Calu3 (cell line): ENCODE results near the gene FAM9A. TPM values are rescaled to one million over a fixed set of nuclear protein-coding genes. Genes with fewer than 3 reads are reported as not detected.

Experiments used
- BruUV-seq: library from RNA; stranded (reverse); fragments of 400-500 nt; replicated peaks from 2 replicates; lab custom pipeline; 2021; lab: Mats Ljungman, UMichigan
- CTCF ChIA-PET: fragments of 300-600 bp; sonication (Branson Sonifier 250); formaldehyde crosslinking; loops from one replicate; lab custom pipeline; 2022; ENCODE audit warnings: antibody characterized with exemption; lab: Charles Lee
- DNase-seq: peaks from one replicate; pipeline ENCODE4 v3.0.0; 2022
- H3K27ac Mint-ChIP-seq: one replicate; pipeline ENCODE4 v1.8.0; 2022; ENCODE audit warnings: mixed read lengths; ENCODE audit not compliant: unreplicated experiment
- H3K27me3 Mint-ChIP-seq: one replicate; pipeline ENCODE4 v1.8.0; 2022; ENCODE audit warnings: mixed read lengths; ENCODE audit not compliant: unreplicated experiment
- H3K36me3 Mint-ChIP-seq: one replicate; pipeline ENCODE4 v1.8.0; 2022; ENCODE audit warnings: mild to moderate bottlenecking, moderate library complexity, mixed read lengths; ENCODE audit not compliant: insufficient read depth, unreplicated experiment
- H3K4me1 Mint-ChIP-seq: one replicate; pipeline ENCODE4 v1.8.0; 2022; ENCODE audit warnings: mild to moderate bottlenecking, low read depth, mixed read lengths; ENCODE audit not compliant: unreplicated experiment
- H3K4me3 Mint-ChIP-seq: one replicate; pipeline ENCODE4 v1.8.0; 2022; ENCODE audit warnings: mild to moderate bottlenecking, low read depth, moderate library complexity, mixed read lengths; ENCODE audit not compliant: unreplicated experiment
- H3K9me3 Mint-ChIP-seq: one replicate; pipeline ENCODE4 v1.8.0; 2022; ENCODE audit warnings: low read depth, mixed read lengths; ENCODE audit not compliant: unreplicated experiment
- intact Hi-C: fragments of 100-400 bp; cut with micrococcal nuclease; formaldehyde crosslinking; loops from one replicate; pipeline ENCODE4 v1.10.0; 2022; ENCODE audit not compliant: unreplicated experiment
- total RNA-seq: library from RNA; stranded (reverse); gene quantifications from 2 replicates; pipeline ENCODE4 v1.2.3, GENCODE V29; 2022
- TF ChIP-seq, protein P1 (sequence below): fragments of 200-600 bp; IDR thresholded peaks from one replicate; pipeline ENCODE4 v1.8.0; 2022; ENCODE audit warnings: antibody characterized with exemption; ENCODE audit not compliant: unreplicated experiment

Gene FAM9A
- total RNA-seq, 1 experiment from 2014 or later: not detected

DNA sequence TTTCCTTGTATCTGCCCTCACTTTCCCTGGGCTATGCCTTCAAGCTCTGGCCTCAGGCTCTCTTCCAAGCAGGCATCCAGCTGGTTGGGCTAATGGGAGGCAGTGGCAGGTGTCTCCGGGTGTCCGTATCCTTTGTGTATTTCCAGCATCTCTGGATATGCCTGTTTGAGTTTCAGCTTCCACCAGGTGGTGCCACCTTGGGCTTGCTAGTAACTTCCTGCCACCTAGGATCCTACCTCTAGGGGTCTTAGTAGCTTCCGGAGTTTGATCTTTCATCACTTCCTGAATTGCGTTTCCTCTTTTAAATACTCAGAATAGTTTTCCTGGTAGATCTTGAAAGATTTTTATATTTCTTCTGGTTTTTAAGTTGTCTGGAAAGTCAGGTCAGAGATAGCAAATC, 46.1 kb downstream of the FAM9A start:
- intact Hi-C loops: no loop called here
- CTCF ChIA-PET: no interaction called here
- H3K27me3 Mint-ChIP-seq: peaks cover 41% of the 10 kb centered on the region
- no peaks in the 10 kb centered on the region for H3K9me3 Mint-ChIP-seq
- DNase-seq: no peak
- H3K4me1 Mint-ChIP-seq: no peaks in the 10 kb centered on the region
- TF ChIP-seq, protein P1, sequence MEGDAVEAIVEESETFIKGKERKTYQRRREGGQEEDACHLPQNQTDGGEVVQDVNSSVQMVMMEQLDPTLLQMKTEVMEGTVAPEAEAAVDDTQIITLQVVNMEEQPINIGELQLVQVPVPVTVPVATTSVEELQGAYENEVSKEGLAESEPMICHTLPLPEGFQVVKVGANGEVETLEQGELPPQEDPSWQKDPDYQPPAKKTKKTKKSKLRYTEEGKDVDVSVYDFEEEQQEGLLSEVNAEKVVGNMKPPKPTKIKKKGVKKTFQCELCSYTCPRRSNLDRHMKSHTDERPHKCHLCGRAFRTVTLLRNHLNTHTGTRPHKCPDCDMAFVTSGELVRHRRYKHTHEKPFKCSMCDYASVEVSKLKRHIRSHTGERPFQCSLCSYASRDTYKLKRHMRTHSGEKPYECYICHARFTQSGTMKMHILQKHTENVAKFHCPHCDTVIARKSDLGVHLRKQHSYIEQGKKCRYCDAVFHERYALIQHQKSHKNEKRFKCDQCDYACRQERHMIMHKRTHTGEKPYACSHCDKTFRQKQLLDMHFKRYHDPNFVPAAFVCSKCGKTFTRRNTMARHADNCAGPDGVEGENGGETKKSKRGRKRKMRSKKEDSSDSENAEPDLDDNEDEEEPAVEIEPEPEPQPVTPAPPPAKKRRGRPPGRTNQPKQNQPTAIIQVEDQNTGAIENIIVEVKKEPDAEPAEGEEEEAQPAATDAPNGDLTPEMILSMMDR: no peak
- H3K4me3 Mint-ChIP-seq: no peak overlapping the region
- no peaks in the 10 kb centered on the region for H3K36me3 Mint-ChIP-seq
- H3K27ac Mint-ChIP-seq: no peak overlapping the region
- BruUV-seq: no TSS peak

DNA sequence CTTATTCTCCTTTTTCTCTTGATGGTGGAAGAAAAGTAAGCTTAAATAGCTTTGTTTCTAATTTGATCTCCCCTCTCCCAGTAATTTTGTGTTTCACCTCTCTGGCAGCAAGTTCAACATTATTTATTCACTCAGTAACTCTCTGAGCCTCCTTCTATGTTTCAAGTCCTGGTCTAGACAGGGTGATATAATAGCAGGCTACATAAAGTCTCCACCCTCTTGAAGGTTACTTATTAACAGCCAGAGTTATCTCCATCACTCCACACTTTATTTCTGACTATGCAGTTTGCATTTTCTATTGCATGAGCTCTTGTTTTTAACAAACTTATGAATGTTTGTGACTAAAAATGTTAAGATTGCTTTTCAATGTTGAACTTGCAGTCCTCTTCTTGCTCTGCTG, 51.5 kb downstream of the FAM9A start:
- CTCF ChIA-PET: no interaction called here
- H3K27ac Mint-ChIP-seq: no peak overlapping the region

DNA sequence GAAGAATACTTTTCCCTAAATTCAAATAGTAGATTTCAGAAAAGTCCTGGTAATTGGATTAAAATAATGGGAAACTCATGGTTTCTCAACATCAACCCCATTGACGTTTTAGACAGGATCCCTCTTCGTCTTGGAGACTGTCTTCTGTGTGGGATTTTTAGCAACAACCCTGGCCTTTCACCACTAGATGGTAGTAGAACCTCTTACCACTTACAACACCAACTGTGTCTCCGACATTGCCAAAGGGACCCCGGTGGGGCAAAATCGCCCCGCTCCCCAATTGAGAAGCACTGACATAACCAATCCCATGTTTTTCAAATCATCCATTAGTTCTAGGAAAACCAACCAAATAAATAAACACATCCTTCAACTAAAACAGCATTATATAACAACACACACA, 52.3 kb downstream of the FAM9A start:
- no peaks in the 10 kb centered on the region for H3K9me3 Mint-ChIP-seq
- TF ChIP-seq, protein P1: peak; percentile 15
- peaks cover 10% of the 10 kb centered on the region for H3K4me1 Mint-ChIP-seq
- no peak overlapping the region for H3K4me3 Mint-ChIP-seq
- no TSS peak for BruUV-seq
- peaks cover 35% of the 10 kb centered on the region for H3K27me3 Mint-ChIP-seq
- DNase-seq: peak; percentile 7
- no peaks in the 10 kb centered on the region for H3K36me3 Mint-ChIP-seq
- CTCF ChIA-PET: no interaction called here
- intact Hi-C loops: loop anchor here (1.0 kb wide), 1 partner anchor 66 kb away; no protein-coding TSS in a partner anchor
- H3K27ac Mint-ChIP-seq: no peak overlapping the region

More for the DNA sequence above, 51.5 kb downstream of the FAM9A start:
- TF ChIP-seq, protein P1: no peak
- Mint-ChIP-seq H3K36me3 (no peaks in the 10 kb centered on the region), H3K4me1 (peaks cover 10% of the 10 kb centered on the region), H3K9me3 (no peaks in the 10 kb centered on the region), H3K27me3 (peaks cover 44% of the 10 kb centered on the region), H3K4me3 (no peak overlapping the region)
- BruUV-seq: no TSS peak
- intact Hi-C loops: loop anchor here (1.0 kb wide), 1 partner anchor 66 kb away; no protein-coding TSS in a partner anchor
- no peak for DNase-seq

DNA sequence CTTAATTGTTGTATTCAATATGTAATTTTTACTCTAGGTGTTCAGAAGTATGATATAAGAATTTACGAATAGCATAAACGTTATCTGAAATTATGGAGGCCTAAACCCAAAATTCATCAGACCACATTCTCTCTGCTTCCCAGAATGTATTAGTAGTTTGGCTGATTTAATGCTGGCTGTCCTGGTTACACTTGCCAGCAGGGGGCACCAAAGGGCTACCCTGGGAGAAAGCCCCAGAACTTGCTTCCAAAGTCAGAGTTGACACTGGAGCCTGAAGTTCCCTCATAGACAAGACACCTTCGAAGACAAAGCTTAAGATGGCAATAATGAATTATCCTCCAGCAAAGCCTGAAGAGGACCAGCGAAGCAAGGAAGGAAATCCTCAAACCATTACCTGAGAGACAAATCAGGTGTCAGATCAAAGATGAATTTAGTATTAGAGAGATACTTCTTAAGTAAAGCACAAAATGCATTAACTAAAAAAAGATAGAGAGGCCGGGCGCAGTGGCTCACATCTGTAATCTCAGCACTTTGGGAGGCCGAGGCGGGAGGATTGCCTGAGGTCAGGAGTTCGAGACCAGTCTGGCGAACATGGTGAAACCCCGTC, 58.0 kb downstream of the FAM9A start:
- intact Hi-C loops: loop anchor here (1.0 kb wide), 1 partner anchor 72 kb away; no protein-coding TSS in a partner anchor
- no peak overlapping the region for H3K27ac Mint-ChIP-seq
- no peak overlapping the region for H3K4me3 Mint-ChIP-seq
- no TSS peak for BruUV-seq
- H3K36me3 Mint-ChIP-seq: no peaks in the 10 kb centered on the region
- no peaks in the 10 kb centered on the region for H3K9me3 Mint-ChIP-seq
- DNase-seq: peak; percentile 76
- CTCF ChIA-PET: no interaction called here
- TF ChIP-seq, protein P1: peak; percentile 77
- peaks cover 30% of the 10 kb centered on the region for H3K27me3 Mint-ChIP-seq
- H3K4me1 Mint-ChIP-seq: no peaks in the 10 kb centered on the region
